Central memory CD8-positive, alpha-beta T cell (primary cell): ENCODE data around the gene NTN4.

ENCODE experiments used
- ATAC-seq: fragments of 150-1000 bp; cut with Tn5 transposase; replicated peaks from 2 replicates; pipeline ENCODE4 v1.10.0; 2022; ENCODE audit warnings: mild to moderate bottlenecking, moderate FRiP score, moderate number of reproducible peaks; ENCODE audit not compliant: poor library complexity, severe bottlenecking; ENCODE audit errors: extremely low read depth
- DNase-seq, 2 donors: peaks; one replicate each; pipeline ENCODE4 v3.0.0; 2021; ENCODE audit warnings: low spot score in 2 of 2
- H3K27ac Mint-ChIP-seq: one replicate; pipeline ENCODE4 v1.8.0; 2022; ENCODE audit warnings: low read depth, mild to moderate bottlenecking, moderate library complexity, mixed read lengths
- H3K27me3 Mint-ChIP-seq: one replicate; pipeline ENCODE4 v1.8.0; 2022; ENCODE audit warnings: mixed read lengths
- H3K36me3 Mint-ChIP-seq: one replicate; pipeline ENCODE4 v1.8.0; 2022; ENCODE audit warnings: mild to moderate bottlenecking, moderate library complexity, mixed read lengths; ENCODE audit not compliant: insufficient read depth
- H3K4me1 Mint-ChIP-seq: one replicate; pipeline ENCODE4 v1.8.0; 2022; ENCODE audit warnings: mixed read lengths
- H3K4me3 Mint-ChIP-seq: one replicate; pipeline ENCODE4 v1.8.0; 2022; ENCODE audit warnings: mild to moderate bottlenecking, moderate library complexity, mixed read lengths
- H3K9me3 Mint-ChIP-seq: one replicate; pipeline ENCODE4 v1.8.0; 2022; ENCODE audit warnings: mixed read lengths

The NTN4 gene

DNA sequence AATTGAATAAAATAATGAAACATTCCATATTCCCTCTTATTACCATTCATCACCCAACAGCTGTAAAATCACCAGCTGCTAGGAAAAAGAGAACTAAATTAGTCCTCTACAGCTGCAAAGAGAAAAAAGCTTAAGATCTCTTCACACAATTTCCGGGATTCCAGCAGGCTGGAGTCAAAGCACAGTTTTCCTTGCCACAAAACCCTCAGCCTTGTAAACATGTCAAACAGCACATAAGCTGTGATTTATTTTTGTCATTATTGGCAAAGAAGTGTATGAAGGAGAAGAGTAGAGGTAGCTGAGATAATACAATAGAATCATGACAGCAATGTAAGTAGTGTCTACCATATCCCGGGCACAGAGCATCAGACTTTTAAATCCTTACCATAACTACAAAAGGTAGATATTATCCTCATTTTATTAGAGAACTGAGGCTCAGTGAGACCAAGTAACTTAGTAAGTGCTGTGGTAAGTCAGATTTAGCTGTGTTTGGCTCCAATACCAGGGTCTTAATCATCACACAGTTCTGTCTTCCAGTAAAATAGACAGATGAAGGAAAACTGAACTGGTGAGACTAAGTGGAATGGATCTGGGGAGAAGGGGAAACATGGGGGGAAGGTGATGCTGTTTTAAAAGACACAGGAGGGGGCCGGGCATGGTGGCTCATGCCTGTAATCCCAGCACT lies 57.3 kb downstream of the NTN4 start:
- H3K9me3 Mint-ChIP-seq = no peaks in the 10 kb centered on the region
- no peaks in the 10 kb centered on the region for H3K4me1 Mint-ChIP-seq

DNA sequence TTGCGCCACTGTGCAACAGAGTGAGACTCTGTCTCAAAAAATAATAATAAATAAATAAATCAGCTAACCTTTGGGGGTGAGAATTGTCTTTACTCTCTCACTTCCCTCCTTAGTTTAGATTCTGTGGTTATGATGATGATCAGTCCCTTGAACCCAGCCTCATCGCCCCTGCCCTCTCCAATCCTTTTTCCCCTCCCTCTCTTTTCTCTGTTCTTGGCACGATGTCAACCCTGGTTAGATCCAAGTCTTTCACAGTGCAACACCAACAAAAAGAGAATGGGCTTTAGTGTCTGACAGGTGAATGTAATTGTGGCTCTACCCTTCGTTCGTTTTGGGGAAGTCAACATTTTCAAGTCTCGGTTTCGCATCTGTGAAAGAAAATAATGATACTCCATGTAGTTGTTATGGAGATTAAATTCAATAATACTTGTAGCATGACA lies 59.0 kb downstream of the NTN4 start:
- H3K4me1 Mint-ChIP-seq = no peaks in the 10 kb centered on the region
- H3K27ac Mint-ChIP-seq = no peak overlapping the region
- H3K9me3 Mint-ChIP-seq = peaks cover 5% of the 10 kb centered on the region
- DNase-seq = no peak
- H3K27me3 Mint-ChIP-seq = peaks cover 46% of the 10 kb centered on the region
- H3K4me3 Mint-ChIP-seq = no peak overlapping the region
- peaks cover 1% of the 10 kb centered on the region for H3K36me3 Mint-ChIP-seq
- no peak for ATAC-seq

More for the DNA sequence above, 57.3 kb downstream of the NTN4 start:
- Mint-ChIP-seq H3K4me3 (no peak overlapping the region), H3K27me3 (peaks cover 45% of the 10 kb centered on the region), H3K27ac (no peak overlapping the region), H3K36me3 (peaks cover 1% of the 10 kb centered on the region)
- no peak for ATAC-seq
- DNase-seq = no peak

DNA sequence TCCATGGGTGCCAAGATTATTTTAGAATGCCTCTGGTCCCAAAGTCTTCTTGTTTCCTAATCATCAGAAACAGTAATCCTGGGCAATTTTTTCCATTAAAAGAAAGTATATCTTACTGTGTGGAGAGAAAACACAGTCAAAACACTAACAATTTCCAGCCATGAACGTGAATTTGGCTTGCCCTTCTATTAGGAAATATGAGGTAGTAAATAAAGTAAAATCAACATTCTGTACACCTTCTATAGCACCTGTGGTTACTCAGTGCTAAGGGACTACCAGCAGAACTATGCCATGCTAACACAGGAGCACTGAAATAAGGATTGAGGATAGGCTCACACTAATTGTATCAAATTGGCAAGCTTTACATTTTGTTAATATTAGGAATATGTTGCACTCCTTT lies 60.1 kb downstream of the NTN4 start:
- no peak overlapping the region for H3K4me3 Mint-ChIP-seq
- H3K27ac Mint-ChIP-seq = no peak overlapping the region
- peaks cover 1% of the 10 kb centered on the region for H3K36me3 Mint-ChIP-seq
- H3K27me3 Mint-ChIP-seq = peaks cover 56% of the 10 kb centered on the region
- peaks cover 9% of the 10 kb centered on the region for H3K9me3 Mint-ChIP-seq
- no peak for DNase-seq
- ATAC-seq = no peak
- no peaks in the 10 kb centered on the region for H3K4me1 Mint-ChIP-seq

DNA sequence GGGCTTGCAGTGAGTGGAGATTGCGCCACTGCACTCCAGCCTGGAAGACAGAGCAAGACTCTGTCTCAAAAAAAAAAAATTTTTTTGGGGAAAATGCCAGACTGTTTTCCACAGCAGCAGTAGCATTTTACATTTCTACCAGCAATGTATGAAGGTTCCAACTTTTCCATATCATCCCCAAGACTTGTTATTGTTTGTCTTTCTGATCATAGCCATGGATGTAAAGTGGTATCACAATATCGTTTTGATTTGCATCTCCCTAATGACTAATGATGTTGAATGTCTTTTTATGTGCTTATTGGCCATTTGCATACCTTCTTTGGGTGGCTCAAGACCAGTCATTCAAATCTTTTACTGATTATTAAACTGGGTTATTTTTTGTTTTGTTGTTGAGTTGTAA lies 63.7 kb downstream of the NTN4 start:
- no peak for DNase-seq
- Mint-ChIP-seq H3K4me3 (no peak overlapping the region), H3K27ac (no peak overlapping the region), H3K9me3 (peaks cover 9% of the 10 kb centered on the region), H3K27me3 (peaks cover 37% of the 10 kb centered on the region), H3K4me1 (no peaks in the 10 kb centered on the region), H3K36me3 (no peaks in the 10 kb centered on the region)
- no peak for ATAC-seq

DNA sequence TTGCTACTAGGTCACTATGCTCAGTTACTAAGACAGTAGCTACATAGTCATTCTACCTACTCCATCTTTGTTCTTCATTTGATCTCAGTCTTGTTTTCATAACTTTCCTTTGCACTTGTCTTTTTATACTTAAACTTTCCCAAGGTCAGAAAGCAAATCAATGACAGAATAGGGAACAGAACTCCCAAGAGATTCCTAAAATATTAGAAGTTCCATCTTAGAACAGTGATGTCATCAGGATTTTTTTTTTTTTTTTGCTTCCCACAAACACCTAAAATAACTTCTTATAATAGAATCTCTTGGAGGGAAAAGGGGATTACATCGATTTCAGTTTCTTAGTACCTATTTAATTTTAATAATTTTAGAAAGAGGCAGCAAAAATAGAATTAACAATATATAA lies 65.8 kb downstream of the NTN4 start:
- no peak for ATAC-seq
- Mint-ChIP-seq H3K27ac (no peak overlapping the region), H3K4me1 (no peaks in the 10 kb centered on the region), H3K27me3 (peaks cover 32% of the 10 kb centered on the region), H3K9me3 (peaks cover 9% of the 10 kb centered on the region), H3K4me3 (no peak overlapping the region), H3K36me3 (no peaks in the 10 kb centered on the region)
- no peak for DNase-seq

DNA sequence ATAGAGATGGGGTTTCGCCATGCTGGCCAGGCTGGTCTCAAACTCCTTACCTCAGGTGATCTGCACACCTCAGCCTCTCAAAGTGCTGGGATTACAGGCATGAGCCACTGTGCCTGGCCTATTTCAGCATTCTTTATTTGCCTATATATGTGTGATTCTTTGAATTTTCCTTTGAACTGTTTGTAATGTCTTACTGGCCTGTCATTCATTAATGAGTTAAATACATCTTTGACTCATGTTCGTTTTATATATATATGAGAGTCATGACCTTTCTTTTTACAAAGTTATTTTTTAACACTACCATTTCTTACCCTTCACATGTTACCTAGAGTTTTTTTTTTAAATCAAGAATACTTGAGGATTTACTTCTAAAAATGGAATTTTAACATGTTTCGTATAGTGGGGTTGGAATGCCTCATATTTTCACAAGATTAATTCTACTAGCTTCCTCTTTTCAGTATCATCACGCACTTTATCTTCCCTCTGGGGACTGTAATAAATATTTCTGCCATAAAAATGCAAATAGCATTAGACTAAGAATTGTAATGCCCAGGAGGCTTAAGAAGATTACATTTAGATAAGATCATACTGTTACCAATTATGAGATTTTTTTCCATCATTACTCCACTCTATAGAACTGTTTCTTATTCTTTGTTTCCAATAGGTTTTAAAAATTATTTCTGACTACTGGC lies 66.7 kb downstream of the NTN4 start:
- peaks cover 9% of the 10 kb centered on the region for H3K9me3 Mint-ChIP-seq

DNA sequence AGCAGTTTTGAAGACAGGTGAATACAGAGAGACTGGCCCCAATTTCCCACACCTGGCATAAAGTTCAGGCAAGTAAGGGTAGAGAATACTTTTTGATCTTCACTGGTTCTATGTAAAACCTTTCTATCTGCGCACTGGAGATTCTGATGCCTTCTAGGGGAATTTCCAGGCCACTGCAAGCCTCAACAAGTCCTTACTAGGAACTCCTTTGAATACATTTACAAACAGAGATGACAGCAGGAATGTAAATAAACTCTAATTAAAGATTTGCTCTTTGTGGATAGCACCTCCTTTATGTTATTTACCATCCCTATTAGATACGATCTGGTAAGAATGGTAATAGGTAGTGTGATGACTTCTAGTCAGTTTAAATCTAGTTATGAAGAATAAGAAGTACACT lies 69.2 kb downstream of the NTN4 start:
- Mint-ChIP-seq H3K36me3 (no peaks in the 10 kb centered on the region), H3K27me3 (peaks cover 32% of the 10 kb centered on the region), H3K9me3 (peaks cover 2% of the 10 kb centered on the region), H3K27ac (no peak overlapping the region), H3K4me3 (no peak overlapping the region), H3K4me1 (no peaks in the 10 kb centered on the region)
- no peak for ATAC-seq
- no peak for DNase-seq

More for the DNA sequence above, 66.7 kb downstream of the NTN4 start:
- Mint-ChIP-seq H3K27ac (no peak overlapping the region), H3K4me1 (no peaks in the 10 kb centered on the region), H3K4me3 (no peak overlapping the region), H3K27me3 (peaks cover 26% of the 10 kb centered on the region), H3K36me3 (no peaks in the 10 kb centered on the region)
- DNase-seq (no peak), ATAC-seq (no peak)

DNA sequence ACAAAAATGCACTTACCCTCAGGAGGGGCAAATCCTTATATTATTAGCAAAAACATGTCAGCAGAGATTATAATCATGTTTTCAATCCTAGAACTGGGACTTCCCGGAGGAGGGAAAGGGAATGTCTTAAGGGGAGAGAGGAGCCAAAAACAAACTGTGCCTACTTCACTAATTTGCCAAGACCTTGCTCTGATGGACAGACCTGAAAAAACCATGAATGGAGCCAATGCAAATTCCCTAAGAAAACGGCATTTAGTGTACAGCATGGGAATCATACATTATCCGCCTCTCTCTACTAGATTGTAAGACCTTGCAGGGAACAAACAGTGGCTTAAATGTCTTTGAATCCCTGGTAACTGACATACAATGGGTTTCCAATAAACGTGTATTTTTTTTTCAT lies 70.4 kb downstream of the NTN4 start:
- no peaks in the 10 kb centered on the region for H3K4me1 Mint-ChIP-seq
- DNase-seq (no peak), ATAC-seq (no peak)
- H3K27ac Mint-ChIP-seq = no peak overlapping the region
- H3K4me3 Mint-ChIP-seq = no peak overlapping the region
- no peaks in the 10 kb centered on the region for H3K9me3 Mint-ChIP-seq
- peaks cover 31% of the 10 kb centered on the region for H3K27me3 Mint-ChIP-seq
- no peaks in the 10 kb centered on the region for H3K36me3 Mint-ChIP-seq

DNA sequence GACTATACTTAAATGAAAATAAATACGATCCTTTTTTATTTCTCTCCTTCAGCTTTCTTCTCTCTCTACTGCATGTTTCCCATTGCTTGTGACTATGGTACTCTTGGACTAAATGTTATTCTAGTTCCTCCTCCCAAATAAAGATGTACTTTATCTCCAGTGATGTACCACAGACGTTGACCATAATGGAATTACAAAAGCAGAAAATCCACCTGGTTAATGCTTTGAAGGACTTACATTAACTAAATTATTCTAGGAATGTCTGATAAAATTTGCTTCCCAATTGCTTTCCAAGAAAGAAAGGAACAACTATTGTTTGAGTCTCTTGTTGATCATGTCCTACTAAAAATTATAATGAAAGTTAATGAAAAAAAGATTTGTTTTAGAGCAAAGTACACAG lies 71.8 kb downstream of the NTN4 start:
- no peak for DNase-seq
- ATAC-seq = no peak
- H3K9me3 Mint-ChIP-seq = no peaks in the 10 kb centered on the region
- no peak overlapping the region for H3K4me3 Mint-ChIP-seq
- no peak overlapping the region for H3K27ac Mint-ChIP-seq
- H3K27me3 Mint-ChIP-seq = peaks cover 41% of the 10 kb centered on the region
- H3K36me3 Mint-ChIP-seq = no peaks in the 10 kb centered on the region
- no peaks in the 10 kb centered on the region for H3K4me1 Mint-ChIP-seq

DNA sequence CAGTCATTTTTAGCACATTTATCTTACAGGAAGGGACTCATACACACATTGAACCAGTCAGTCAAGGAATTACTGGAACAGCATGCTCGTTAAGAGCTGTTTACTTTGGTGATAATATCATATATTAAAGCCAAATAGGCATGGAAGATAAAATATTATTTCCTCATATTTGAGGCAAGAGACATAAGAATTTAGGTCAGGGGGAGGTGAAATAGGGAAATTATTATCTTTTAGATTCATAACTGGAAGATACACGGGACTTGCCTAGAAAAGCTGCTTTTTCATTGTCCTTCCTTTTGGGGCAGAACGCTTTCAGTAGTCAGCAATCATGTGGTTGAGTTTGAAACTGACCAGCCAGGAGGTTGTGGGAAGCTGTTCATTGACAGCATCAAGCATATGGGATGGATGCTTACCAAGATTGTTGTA lies 72.5 kb downstream of the NTN4 start:
- no peak overlapping the region for H3K27ac Mint-ChIP-seq
- no peaks in the 10 kb centered on the region for H3K9me3 Mint-ChIP-seq
- DNase-seq = no peak
- H3K4me1 Mint-ChIP-seq = no peaks in the 10 kb centered on the region
- no peak for ATAC-seq
- H3K36me3 Mint-ChIP-seq = no peaks in the 10 kb centered on the region
- H3K4me3 Mint-ChIP-seq = no peak overlapping the region
- peaks cover 41% of the 10 kb centered on the region for H3K27me3 Mint-ChIP-seq

DNA sequence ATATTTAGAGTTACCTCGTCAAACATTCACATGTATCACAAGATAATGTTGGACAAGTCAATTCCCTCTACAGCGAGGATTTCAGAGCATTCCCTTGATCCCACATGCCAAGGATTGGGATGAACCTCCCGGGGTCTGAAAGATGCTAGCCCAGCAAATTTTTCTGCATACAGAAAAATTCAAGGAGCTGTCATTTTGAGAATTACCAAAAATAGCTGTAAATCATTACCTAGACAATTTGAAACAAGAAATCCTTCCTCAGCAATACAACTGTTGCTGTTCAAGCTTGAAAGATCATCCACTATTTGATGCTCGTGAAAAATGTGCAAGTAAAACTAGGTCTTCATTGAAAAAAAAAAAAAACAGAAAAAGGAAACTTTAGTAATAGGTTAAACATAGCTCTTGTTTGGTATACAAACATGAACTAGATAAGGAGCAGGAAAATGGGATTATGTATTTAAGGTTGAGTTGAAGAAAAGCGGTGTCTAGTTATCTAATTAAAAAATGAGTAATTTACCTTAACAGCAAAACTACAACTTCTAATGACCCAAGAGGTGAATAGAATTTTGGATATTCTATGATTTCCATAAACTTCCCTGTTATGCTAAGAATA lies 73.1 kb downstream of the NTN4 start:
- Mint-ChIP-seq H3K27me3 (peaks cover 41% of the 10 kb centered on the region), H3K4me1 (no peaks in the 10 kb centered on the region), H3K4me3 (no peak overlapping the region), H3K27ac (no peak overlapping the region), H3K9me3 (no peaks in the 10 kb centered on the region), H3K36me3 (no peaks in the 10 kb centered on the region)
- DNase-seq = no peak
- ATAC-seq = no peak

DNA sequence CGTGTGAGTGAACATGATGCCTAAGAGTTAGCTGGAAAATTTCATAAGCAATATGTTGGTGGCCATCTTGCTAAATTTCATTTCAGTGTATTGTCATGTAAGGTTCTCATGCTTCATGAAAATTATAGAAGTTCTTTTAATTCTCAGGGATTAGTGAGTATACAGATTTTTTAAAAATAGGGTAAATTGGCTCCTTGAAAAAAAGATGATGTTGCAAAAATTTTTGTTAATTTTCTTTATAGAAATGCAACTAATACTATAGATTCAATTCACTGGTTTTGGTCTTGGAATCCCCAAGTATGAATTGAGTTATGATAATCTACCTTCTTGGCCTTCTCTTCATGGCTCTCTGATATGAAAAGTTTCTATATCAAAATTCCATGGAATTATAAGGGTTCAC lies 75.4 kb downstream of the NTN4 start:
- H3K9me3 Mint-ChIP-seq = no peaks in the 10 kb centered on the region
- ATAC-seq (no peak), DNase-seq (no peak)
- no peak overlapping the region for H3K27ac Mint-ChIP-seq
- peaks cover 35% of the 10 kb centered on the region for H3K27me3 Mint-ChIP-seq
- H3K4me1 Mint-ChIP-seq = no peaks in the 10 kb centered on the region
- H3K36me3 Mint-ChIP-seq = no peaks in the 10 kb centered on the region
- H3K4me3 Mint-ChIP-seq = no peak overlapping the region

DNA sequence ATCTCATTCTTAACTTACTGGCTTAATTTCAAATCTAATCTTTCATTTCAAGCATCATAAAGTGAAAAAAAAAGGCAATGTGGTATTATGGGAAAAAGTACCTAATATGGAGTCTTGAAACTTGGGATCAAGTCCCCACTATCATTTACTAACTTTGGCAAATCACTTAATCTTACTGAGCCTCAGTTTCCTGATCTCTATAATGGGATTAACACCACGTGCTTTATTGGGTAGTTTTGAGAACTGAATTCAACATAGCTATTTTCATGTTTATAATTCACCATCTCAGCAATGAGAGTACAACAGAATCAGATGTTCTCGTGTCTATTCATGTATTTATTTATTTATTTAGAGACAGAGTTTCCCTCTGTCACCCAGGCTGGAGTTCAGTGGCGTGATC lies 78.3 kb downstream of the NTN4 start:
- no peak overlapping the region for H3K4me3 Mint-ChIP-seq
- no peaks in the 10 kb centered on the region for H3K4me1 Mint-ChIP-seq
- no peaks in the 10 kb centered on the region for H3K36me3 Mint-ChIP-seq
- no peaks in the 10 kb centered on the region for H3K9me3 Mint-ChIP-seq
- no peak for DNase-seq
- no peak for ATAC-seq
- no peak overlapping the region for H3K27ac Mint-ChIP-seq
- H3K27me3 Mint-ChIP-seq = peaks cover 39% of the 10 kb centered on the region
